ENCODE results near the gene SLC6A11.

GRCh38 chr3:10928961-10929471 lies 113.0 kb downstream of the SLC6A11 start:
- TF ChIP-seq POLR2AphosphoS5 (IDR thresholded peaks at IDR 0.05), result no peak
- TF ChIP-seq, protein P1, sequence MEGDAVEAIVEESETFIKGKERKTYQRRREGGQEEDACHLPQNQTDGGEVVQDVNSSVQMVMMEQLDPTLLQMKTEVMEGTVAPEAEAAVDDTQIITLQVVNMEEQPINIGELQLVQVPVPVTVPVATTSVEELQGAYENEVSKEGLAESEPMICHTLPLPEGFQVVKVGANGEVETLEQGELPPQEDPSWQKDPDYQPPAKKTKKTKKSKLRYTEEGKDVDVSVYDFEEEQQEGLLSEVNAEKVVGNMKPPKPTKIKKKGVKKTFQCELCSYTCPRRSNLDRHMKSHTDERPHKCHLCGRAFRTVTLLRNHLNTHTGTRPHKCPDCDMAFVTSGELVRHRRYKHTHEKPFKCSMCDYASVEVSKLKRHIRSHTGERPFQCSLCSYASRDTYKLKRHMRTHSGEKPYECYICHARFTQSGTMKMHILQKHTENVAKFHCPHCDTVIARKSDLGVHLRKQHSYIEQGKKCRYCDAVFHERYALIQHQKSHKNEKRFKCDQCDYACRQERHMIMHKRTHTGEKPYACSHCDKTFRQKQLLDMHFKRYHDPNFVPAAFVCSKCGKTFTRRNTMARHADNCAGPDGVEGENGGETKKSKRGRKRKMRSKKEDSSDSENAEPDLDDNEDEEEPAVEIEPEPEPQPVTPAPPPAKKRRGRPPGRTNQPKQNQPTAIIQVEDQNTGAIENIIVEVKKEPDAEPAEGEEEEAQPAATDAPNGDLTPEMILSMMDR (IDR thresholded peaks at IDR 0.05), result no peak

Data from upper lobe of left lung (tissue), 4 donors.